B cell (primary cell): ENCODE measurements around the gene SEMA3G. TPM values are rescaled to one million over a fixed set of nuclear protein-coding genes. Genes with fewer than 3 reads are reported as not detected.

Experiments used
- ATAC-seq: fragments of 200-7000 bp; cut with Tn5 transposase; one replicate; pipeline ENCODE4 v1.10.0; 2021; ENCODE audit warnings: low read depth, mild to moderate bottlenecking, moderate number of reproducible peaks, moderate library complexity
- CTCF ChIA-PET: fragments of 350-600 bp; sonication (Branson Sonifier 250); formaldehyde crosslinking; loops from one replicate; lab custom pipeline; 2021; ENCODE audit warnings: antibody characterized with exemption, inconsistent platforms; lab: Charles Lee
- POLR2A ChIA-PET: fragments of 350-600 bp; sonication (Branson Sonifier 250); formaldehyde crosslinking; loops from one replicate; lab custom pipeline; 2021; ENCODE audit warnings: antibody characterized with exemption; lab: Charles Lee
- DNase-seq: peaks from one replicate; pipeline ENCODE4 v3.0.0; 2013
- H2AFZ ChIP-seq: 2 replicates; pipeline ENCODE4 v1.6.1; 2012; ENCODE audit warnings: mild to moderate bottlenecking, low read depth, low read length; ENCODE audit not compliant: insufficient read depth, poor library complexity, severe bottlenecking
- H3K27ac ChIP-seq, 2 donors: 1 replicate in 1 of 2; 2 replicates in 1 of 2; pipeline ENCODE4 v1.5.1; 2012 to 2013; ENCODE audit warnings: low read length in 2 of 2, mild to moderate bottlenecking in 2 of 2, moderate library complexity in 1 of 2
- H3K27me3 ChIP-seq, 4 experiments: fragments of 200-600 bp in 1 of 4; sonication (generic) in 1 of 4; replicated peaks in 1 of 4; 1 replicate in 2 of 4; 2 replicates in 2 of 4; pipeline versions ENCODE4 v1.6.1 to v1.7.0; 2013 to 2016; ENCODE audit warnings: low read length in 3 of 4, mild to moderate bottlenecking in 2 of 4, mixed read lengths in 1 of 4, moderate library complexity in 1 of 4; ENCODE audit not compliant: insufficient read depth in 4 of 4, control insufficient read depth in 3 of 4; ENCODE audit errors: control extremely low read depth in 1 of 4
- H3K36me3 ChIP-seq, 2 experiments: replicated peaks in 1 of 2; 1 replicate in 1 of 2; 2 replicates in 1 of 2; pipeline versions ENCODE4 v1.6.1 to v1.7.1; 2013; ENCODE audit warnings: low read length in 1 of 2; ENCODE audit not compliant: insufficient read depth in 2 of 2, control insufficient read depth in 1 of 2; ENCODE audit errors: control extremely low read depth in 1 of 2, extremely low read depth in 1 of 2
- H3K4me1 ChIP-seq, 2 donors: fragments of 200-600 bp in 1 of 2; sonication (generic) in 1 of 2; 1 replicate in 1 of 2; 2 replicates in 1 of 2; pipeline versions ENCODE4 v1.5.1 to v1.6.1; 2013 to 2017; ENCODE audit warnings: low read length in 2 of 2; ENCODE audit not compliant: control insufficient read depth in 2 of 2, insufficient read depth in 2 of 2
- H3K4me2 ChIP-seq: replicated peaks from 2 replicates; pipeline ENCODE3; 2012; ENCODE audit warnings: mild to moderate bottlenecking, low read depth, low read length; ENCODE audit not compliant: poor library complexity, severe bottlenecking
- H3K4me3 ChIP-seq, 5 experiments: fragments of 200-600 bp in 1 of 5; sonication (generic) in 1 of 5; 1 replicate in 3 of 5; 2 replicates in 2 of 5; pipeline versions ENCODE4 v1.5.1 to v1.7.0; 2011 to 2016; ENCODE audit warnings: low read length in 4 of 5, mild to moderate bottlenecking in 4 of 5, low read depth in 2 of 5, control low read depth in 1 of 5, moderate library complexity in 1 of 5; ENCODE audit not compliant: insufficient read depth in 1 of 5; ENCODE audit errors: control extremely low read depth in 1 of 5, extremely low read depth in 1 of 5
- H3K79me2 ChIP-seq: fragments of 200-600 bp; sonication (generic); one replicate; pipeline ENCODE4 v1.6.0; 2016; ENCODE audit warnings: low read length; ENCODE audit not compliant: control insufficient read depth, insufficient read depth
- H3K9ac ChIP-seq: fragments of 200-600 bp; sonication (generic); 2 replicates; pipeline ENCODE4 v1.6.1; 2017; ENCODE audit warnings: mild to moderate bottlenecking, low read length, moderate library complexity
- H3K9me3 ChIP-seq, 3 donors: one replicate each; pipeline versions ENCODE4 v1.6.1 to v1.7.1; 2013; ENCODE audit warnings: low read length in 2 of 3; ENCODE audit not compliant: control insufficient read depth in 2 of 3, insufficient read depth in 1 of 3; ENCODE audit errors: control extremely low read depth in 1 of 3
- H4K20me1 ChIP-seq: 2 replicates; pipeline ENCODE4 v1.6.0; 2012; ENCODE audit warnings: mild to moderate bottlenecking, low read length; ENCODE audit not compliant: insufficient read depth, control insufficient read depth, poor library complexity, severe bottlenecking
- H3K27ac Mint-ChIP-seq: one replicate; pipeline ENCODE4 v1.8.0; 2021; ENCODE audit warnings: mixed read lengths
- H3K27me3 Mint-ChIP-seq: one replicate; pipeline ENCODE4 v1.8.0; 2021; ENCODE audit warnings: mixed read lengths
- H3K4me1 Mint-ChIP-seq: one replicate; pipeline ENCODE4 v1.8.0; 2021; ENCODE audit warnings: mixed read lengths
- H3K4me3 Mint-ChIP-seq: one replicate; pipeline ENCODE4 v1.8.0; 2021; ENCODE audit warnings: mixed read lengths
- H3K9me3 Mint-ChIP-seq: one replicate; pipeline ENCODE4 v1.8.0; 2022; ENCODE audit warnings: mixed read lengths; ENCODE audit not compliant: insufficient read depth
- EZH2 ChIP-seq: IDR thresholded peaks from 2 replicates; pipeline ENCODE4 v1.6.1; 2012; ENCODE audit warnings: borderline replicate concordance, low read depth, mild to moderate bottlenecking, moderate library complexity, low read length; ENCODE audit not compliant: insufficient read depth, poor library complexity, severe bottlenecking
- WGBS: methylation state at CpG from one replicate; pipeline ENCODE4 v1.1.5; 2013; ENCODE audit warnings: missing lambda C conversion rate; ENCODE audit not compliant: insufficient coverage; 5-methylcytosine and 5-hydroxymethylcytosine counted together
- intact Hi-C: fragments of 100-400 bp; cut with micrococcal nuclease; formaldehyde crosslinking; loops from one replicate; pipeline ENCODE4 v1.10.0; 2022
- polyA plus RNA-seq: library from polyadenylated mRNA; depleted of rRNA; stranded (reverse); fragments of >200 nt; gene quantifications from 2 replicates; pipeline ENCODE4 v1.2.3, GENCODE V29; 2012
- total RNA-seq, 2 donors: library from RNA; stranded (reverse); fragments of 120-200 nt in 1 of 2; gene quantifications; 1 replicate in 1 of 2; 2 replicates in 1 of 2; pipeline versions ENCODE4 v1.2.3 to v1.2.4, GENCODE V29; 2013 to 2022
- TF ChIP-seq, protein P1 (sequence below): fragments of 200-600 bp; IDR thresholded peaks from one replicate; pipeline ENCODE4 v1.8.0; 2022; ENCODE audit warnings: antibody characterized with exemption, mild to moderate bottlenecking

SEMA3G gene
- total and polyA plus RNA-seq, 2 donors (not counting 1 experiment from before 2014, with no cell fraction given), result 0.10 to 0.42 TPM

DNA sequence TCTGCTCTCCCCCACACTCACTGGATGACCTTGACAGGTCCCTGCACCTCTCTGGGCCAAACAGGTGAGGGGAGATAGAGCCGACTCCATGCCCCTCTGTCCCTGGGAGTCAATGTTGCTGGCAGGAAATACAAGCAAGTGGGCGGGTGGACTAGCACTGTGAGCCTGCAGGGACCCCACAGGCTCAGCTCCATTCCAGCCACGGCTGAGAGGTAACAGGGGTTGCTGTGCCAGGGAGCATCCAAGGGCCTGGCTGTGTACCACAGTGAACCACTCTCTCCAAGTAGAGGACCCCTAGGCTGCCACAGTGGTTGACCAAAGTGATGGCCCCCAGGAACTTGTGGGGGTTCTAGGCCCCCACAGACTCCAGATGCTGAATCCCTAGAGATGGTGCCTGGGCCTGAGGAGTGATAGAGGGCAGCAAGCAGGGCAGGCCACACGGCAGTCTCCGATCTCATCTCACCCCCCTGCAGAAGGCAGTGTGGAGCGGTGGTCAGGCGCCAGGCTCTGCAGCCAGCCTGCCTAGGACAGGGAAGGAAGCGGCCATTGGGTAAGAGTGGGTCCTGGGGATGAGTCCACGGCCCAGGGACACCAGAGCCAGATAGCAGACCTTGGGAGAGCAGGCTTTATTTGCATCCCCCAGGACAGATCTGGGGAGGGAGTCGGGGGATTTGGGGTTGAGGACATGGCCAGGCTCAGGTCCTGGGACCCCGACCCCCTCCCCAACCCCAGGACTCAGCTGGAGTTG lies 5.8 kb upstream of the SEMA3G start:
- Histone ChIP-seq H2AFZ (no peak overlapping the region), H3K36me3 (no peaks in the 10 kb centered on the region), H4K20me1 (no peaks in the 10 kb centered on the region), H3K9ac (no peak overlapping the region), H3K4me3 (no peak overlapping the region), H3K9me3 (no peaks in the 10 kb centered on the region), H3K4me1 (peaks cover 10 to 18% of the 10 kb centered on the region in 2 donors), H3K4me2 (no peak overlapping the region), H3K27ac (no peak overlapping the region), H3K27me3 (no peaks in the 10 kb centered on the region), H3K79me2 (peaks cover 35% of the 10 kb centered on the region)
- DNase-seq (no peak), ATAC-seq (no peak)
- 89% methylated on average over 8 of the region's 11 CpGs for WGBS
- Mint-ChIP-seq H3K27me3 (no peaks in the 10 kb centered on the region), H3K9me3 (no peaks in the 10 kb centered on the region), H3K4me3 (no peak overlapping the region), H3K4me1 (peaks cover 13% of the 10 kb centered on the region), H3K27ac (no peak overlapping the region)
- intact Hi-C loops, result no loop called here
- CTCF ChIA-PET, result interaction anchor here (0.7 to 1.3 kb wide), 2 partner anchors 38 to 219 kb away, joined by 3 read pairs; no protein-coding TSS in a partner anchor
- TF ChIP-seq, protein P1, sequence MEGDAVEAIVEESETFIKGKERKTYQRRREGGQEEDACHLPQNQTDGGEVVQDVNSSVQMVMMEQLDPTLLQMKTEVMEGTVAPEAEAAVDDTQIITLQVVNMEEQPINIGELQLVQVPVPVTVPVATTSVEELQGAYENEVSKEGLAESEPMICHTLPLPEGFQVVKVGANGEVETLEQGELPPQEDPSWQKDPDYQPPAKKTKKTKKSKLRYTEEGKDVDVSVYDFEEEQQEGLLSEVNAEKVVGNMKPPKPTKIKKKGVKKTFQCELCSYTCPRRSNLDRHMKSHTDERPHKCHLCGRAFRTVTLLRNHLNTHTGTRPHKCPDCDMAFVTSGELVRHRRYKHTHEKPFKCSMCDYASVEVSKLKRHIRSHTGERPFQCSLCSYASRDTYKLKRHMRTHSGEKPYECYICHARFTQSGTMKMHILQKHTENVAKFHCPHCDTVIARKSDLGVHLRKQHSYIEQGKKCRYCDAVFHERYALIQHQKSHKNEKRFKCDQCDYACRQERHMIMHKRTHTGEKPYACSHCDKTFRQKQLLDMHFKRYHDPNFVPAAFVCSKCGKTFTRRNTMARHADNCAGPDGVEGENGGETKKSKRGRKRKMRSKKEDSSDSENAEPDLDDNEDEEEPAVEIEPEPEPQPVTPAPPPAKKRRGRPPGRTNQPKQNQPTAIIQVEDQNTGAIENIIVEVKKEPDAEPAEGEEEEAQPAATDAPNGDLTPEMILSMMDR, result no peak
- no peak for TF ChIP-seq EZH2
- POLR2A ChIA-PET, result interaction anchor here (1.2 kb wide), 1 partner anchor 17 kb away, joined by 4 read pairs; no protein-coding TSS in a partner anchor
